Thymus (tissue), 14 donors: Measurements from ENCODE around the gene ANKRD13C. TPM values are rescaled to one million over a fixed set of nuclear protein-coding genes. Genes with fewer than 3 reads are reported as not detected.

Experiments
- DNase-seq, 9 donors: peaks; one replicate each; pipeline ENCODE4 v3.0.0-alpha.2; 2013; ENCODE audit warnings: low spot score in 9 of 9, low read depth in 6 of 9, missing footprints in 1 of 9
- H3K27ac ChIP-seq, 2 donors: one replicate each; pipeline ENCODE4 v1.5.1; 2013; ENCODE audit warnings: control low read depth in 1 of 2, low read depth in 1 of 2, low read length in 1 of 2, mild to moderate bottlenecking in 1 of 2, moderate library complexity in 1 of 2
- H3K27me3 ChIP-seq, 2 donors: one replicate each; pipeline ENCODE4 v1.5.1; 2013; ENCODE audit warnings: low read length in 1 of 2; ENCODE audit not compliant: control insufficient read depth in 2 of 2, insufficient read depth in 1 of 2
- H3K36me3 ChIP-seq, 2 donors: one replicate each; pipeline ENCODE4 v1.5.1; 2013; ENCODE audit warnings: low read length in 1 of 2, mild to moderate bottlenecking in 1 of 2, moderate library complexity in 1 of 2; ENCODE audit not compliant: control insufficient read depth in 2 of 2, insufficient read depth in 2 of 2
- H3K4me1 ChIP-seq, 2 donors: one replicate each; pipeline ENCODE4 v1.5.1; 2013; ENCODE audit warnings: low read length in 2 of 2; ENCODE audit not compliant: control insufficient read depth in 2 of 2, insufficient read depth in 2 of 2
- H3K4me3 ChIP-seq, 2 donors: one replicate each; pipeline ENCODE4 v1.5.1; 2013; ENCODE audit warnings: low read length in 2 of 2, control low read depth in 1 of 2, mild to moderate bottlenecking in 1 of 2
- H3K9me3 ChIP-seq, 2 donors: one replicate each; pipeline ENCODE4 v1.5.1; 2013; ENCODE audit warnings: low read length in 1 of 2, mild to moderate bottlenecking in 1 of 2; ENCODE audit not compliant: control insufficient read depth in 2 of 2, insufficient read depth in 1 of 2
- WGBS: extraction: QIAGEN DNeasy Blood & Tissue Kit; methylation state at CpG from one replicate; pipeline ENCODE4 v1.1.7; 2013; 5-methylcytosine and 5-hydroxymethylcytosine counted together
- long read RNA-seq, 10 donors: transcript quantifications; one replicate each; lab custom pipeline, GENCODE V29; 2026
- polyA plus RNA-seq: library from polyadenylated mRNA; stranded (reverse); fragments of 200-250 nt; gene quantifications from one replicate; pipeline ENCODE4 v1.2.3, GENCODE V29; 2013
- total RNA-seq: library from RNA; stranded (reverse); fragments of 120-200 nt; gene quantifications from one replicate; pipeline ENCODE4 v1.2.4, GENCODE V29; 2013
- donor health status: healthy.

Gene ANKRD13C, protein sequence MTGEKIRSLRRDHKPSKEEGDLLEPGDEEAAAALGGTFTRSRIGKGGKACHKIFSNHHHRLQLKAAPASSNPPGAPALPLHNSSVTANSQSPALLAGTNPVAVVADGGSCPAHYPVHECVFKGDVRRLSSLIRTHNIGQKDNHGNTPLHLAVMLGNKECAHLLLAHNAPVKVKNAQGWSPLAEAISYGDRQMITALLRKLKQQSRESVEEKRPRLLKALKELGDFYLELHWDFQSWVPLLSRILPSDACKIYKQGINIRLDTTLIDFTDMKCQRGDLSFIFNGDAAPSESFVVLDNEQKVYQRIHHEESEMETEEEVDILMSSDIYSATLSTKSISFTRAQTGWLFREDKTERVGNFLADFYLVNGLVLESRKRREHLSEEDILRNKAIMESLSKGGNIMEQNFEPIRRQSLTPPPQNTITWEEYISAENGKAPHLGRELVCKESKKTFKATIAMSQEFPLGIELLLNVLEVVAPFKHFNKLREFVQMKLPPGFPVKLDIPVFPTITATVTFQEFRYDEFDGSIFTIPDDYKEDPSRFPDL
- total RNA-seq = 24.9 TPM
- polyA plus RNA-seq = 18.6 TPM
- long read RNA-seq, donor 1 = 0 reads
- long read RNA-seq, donor 2, full-length matches to known transcripts = 4 of 4 reads
- long read RNA-seq, donor 2, partial matches to known transcripts = 0 of 4 reads
- long read RNA-seq, donor 2, other reads (novel, unspliced or antisense) = 0 of 4 reads
- long read RNA-seq, donor 3 = 0 reads
- long read RNA-seq, donor 4 = 0 reads
- long read RNA-seq, donor 5, full-length matches to known transcripts = 2 of 2 reads
- long read RNA-seq, donor 5, partial matches to known transcripts = 0 of 2 reads
- long read RNA-seq, donor 5, other reads (novel, unspliced or antisense) = 0 of 2 reads
- long read RNA-seq, donor 6, full-length matches to known transcripts = 1 of 1 reads
- long read RNA-seq, donor 6, partial matches to known transcripts = 0 of 1 reads
- long read RNA-seq, donor 6, other reads (novel, unspliced or antisense) = 0 of 1 reads
- long read RNA-seq, donor 7, full-length matches to known transcripts = 3 of 3 reads
- long read RNA-seq, donor 7, partial matches to known transcripts = 0 of 3 reads
- long read RNA-seq, donor 7, other reads (novel, unspliced or antisense) = 0 of 3 reads
- long read RNA-seq, donor 8, full-length matches to known transcripts = 1 of 1 reads
- long read RNA-seq, donor 8, partial matches to known transcripts = 0 of 1 reads
- long read RNA-seq, donor 8, other reads (novel, unspliced or antisense) = 0 of 1 reads
- long read RNA-seq, donor 9, full-length matches to known transcripts = 2 of 2 reads
- long read RNA-seq, donor 9, partial matches to known transcripts = 0 of 2 reads
- long read RNA-seq, donor 9, other reads (novel, unspliced or antisense) = 0 of 2 reads
- long read RNA-seq, donor 10 = 0 reads

DNA sequence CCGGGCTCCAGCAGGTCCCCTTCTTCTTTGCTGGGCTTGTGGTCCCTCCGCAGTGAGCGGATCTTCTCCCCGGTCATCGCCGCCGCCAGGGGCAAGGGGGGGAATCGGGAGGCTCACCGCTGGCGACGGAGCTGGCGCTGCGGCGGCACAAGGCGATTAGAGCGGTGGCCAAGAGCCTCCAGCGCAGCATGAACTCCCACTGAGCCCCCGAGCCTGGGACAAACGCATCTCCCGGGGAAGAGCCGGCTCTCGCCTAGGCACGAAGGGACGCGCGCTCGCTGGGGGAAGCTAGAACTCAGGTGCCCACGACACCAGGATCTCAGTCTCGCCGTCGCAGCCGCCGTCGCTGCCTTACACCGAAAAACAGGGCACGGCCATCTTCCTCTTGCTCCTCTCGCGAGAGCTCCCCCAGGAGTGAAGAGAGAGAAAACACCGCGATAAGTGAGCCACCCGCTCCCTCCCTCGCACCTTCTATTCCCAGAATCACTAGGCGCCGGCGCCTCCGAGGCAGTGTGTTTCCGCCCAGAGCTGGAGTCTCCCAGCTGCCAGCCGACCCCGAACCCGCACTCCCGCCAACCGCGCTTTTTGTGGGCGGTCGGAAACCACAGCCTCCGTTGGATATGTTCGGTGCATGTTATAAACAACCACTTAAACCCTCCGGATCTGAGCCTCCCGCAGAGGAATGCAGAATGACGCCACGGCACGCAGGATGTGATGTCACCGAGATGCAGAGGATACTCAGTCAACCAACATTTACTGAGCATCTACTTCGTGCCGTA, at the start of gene ANKRD13C:
Gene ANKRD13C, minus strand, starts transcription at position 391 of the 779 bp plus-strand sequence. Its CDS starts 314 bp downstream, at position 77.
- H3K9me3 ChIP-seq = no peaks in the 10 kb centered on the region
- H3K36me3 ChIP-seq = no peaks in the 10 kb centered on the region
- H3K4me1 ChIP-seq = peaks cover 0 to 3% of the 10 kb centered on the region in 2 donors
- under 1% methylated on average over 65 of the region's 65 CpGs for WGBS
- peak within 1 kb of the TSS; percentile 80 to 97 for H3K4me3 ChIP-seq
- peak within 1 kb of the TSS; percentile 92 to 97 for H3K27ac ChIP-seq
- H3K27me3 ChIP-seq = no peaks in the 10 kb centered on the region
- DNase-seq = peak; percentile 84 to 98 (median 93)

DNA sequence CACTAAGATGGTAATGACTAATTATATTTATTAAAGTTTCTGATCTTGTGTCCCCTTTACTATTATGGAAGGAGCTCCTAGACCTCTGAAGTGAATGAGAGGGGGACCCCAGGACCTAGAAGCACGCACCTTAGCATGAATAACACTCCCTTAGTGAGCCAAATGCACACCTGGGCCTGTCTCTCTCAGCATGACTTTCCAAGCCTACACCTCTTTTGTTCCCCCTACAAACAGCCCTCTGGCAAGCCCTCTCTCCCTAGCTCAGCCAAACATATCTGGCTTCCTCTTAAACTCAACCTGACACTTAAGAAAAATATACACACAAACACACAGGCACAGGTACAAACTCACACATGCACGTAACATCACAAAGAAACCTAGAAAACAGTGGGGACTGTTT, 49.2 kb upstream of the ANKRD13C start:
- Histone ChIP-seq H3K4me1 (no peaks in the 10 kb centered on the region), H3K9me3 (no peaks in the 10 kb centered on the region), H3K27me3 (no peaks in the 10 kb centered on the region), H3K36me3 (no peaks in the 10 kb centered on the region), H3K27ac (no peak overlapping the region), H3K4me3 (no peak overlapping the region)
- WGBS = 90% methylated on average over 2 of the region's 2 CpGs
- DNase-seq = no peak

DNA sequence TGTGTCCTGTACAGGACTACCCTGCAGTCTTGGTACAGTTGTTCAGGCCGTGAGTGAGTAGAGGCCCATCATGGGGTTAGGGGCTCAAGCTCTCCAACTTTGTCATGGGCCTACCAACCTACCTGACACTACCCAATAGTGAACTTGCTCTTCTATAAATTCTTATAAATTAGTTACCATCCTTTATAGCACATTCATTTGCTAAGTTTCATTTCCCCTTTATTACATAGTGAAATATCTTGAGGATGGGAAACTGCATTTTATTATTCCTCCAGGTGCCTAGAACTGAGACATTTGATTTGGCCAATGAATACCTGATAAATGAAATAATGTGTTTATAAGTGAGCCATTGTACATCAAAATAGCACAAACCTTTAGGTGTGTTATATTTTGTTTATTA, 47.5 kb upstream of the ANKRD13C start:
- no peaks in the 10 kb centered on the region for H3K9me3 ChIP-seq
- no peak overlapping the region for H3K27ac ChIP-seq
- DNase-seq = no peak
- H3K36me3 ChIP-seq = no peaks in the 10 kb centered on the region
- no peaks in the 10 kb centered on the region for H3K27me3 ChIP-seq
- WGBS = 85% methylated on average over 1 of the region's 1 CpG
- no peak overlapping the region for H3K4me3 ChIP-seq
- H3K4me1 ChIP-seq = no peaks in the 10 kb centered on the region

DNA sequence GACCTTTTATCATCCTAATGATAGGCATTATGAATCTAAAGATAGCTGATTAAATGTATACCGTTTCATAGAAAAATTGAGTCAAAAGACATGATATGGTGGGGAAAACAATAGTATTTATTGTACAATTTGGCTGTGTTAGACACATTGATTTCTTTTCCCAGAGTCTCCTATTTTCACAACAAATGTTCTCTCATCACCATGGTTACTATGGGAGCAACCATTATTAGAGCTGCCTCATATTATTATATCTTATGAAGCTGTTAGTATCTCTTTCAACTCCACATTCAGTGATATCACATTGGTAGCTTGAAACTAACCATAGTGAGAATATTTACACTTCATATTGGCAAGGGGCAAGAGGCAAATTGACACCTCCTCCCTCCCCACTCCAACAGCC, 45.8 kb upstream of the ANKRD13C start:
- no peaks in the 10 kb centered on the region for H3K9me3 ChIP-seq
- no peak overlapping the region for H3K4me3 ChIP-seq

DNA sequence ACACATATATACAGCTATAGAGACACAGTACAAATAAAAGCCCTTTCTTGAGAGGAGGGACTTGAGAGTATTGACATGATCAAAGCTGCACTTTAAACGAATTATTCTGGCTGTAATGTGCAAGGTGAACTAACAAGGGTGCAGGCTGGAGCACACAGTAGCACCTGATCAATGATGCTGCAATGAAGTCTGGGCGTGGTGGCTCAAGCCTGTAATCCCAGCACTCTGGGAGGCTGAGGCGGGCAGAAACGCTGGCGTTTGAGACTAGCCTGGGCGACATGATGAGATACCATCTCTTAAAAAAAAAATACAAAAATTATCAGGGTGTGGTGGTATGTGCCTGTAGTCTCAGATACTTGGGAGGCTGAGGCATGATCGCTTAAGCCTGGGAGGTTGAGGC, 42.5 kb upstream of the ANKRD13C start:
- H3K4me3 ChIP-seq = no peak overlapping the region
- H3K36me3 ChIP-seq = no peaks in the 10 kb centered on the region
- no peak overlapping the region for H3K27ac ChIP-seq
- H3K4me1 ChIP-seq = no peaks in the 10 kb centered on the region
- H3K9me3 ChIP-seq = no peaks in the 10 kb centered on the region
- H3K27me3 ChIP-seq = no peaks in the 10 kb centered on the region
- no peak for DNase-seq
- WGBS = 96% methylated on average over 7 of the region's 7 CpGs

More for the DNA sequence above, 45.8 kb upstream of the ANKRD13C start:
- H3K4me1 ChIP-seq = no peaks in the 10 kb centered on the region
- H3K36me3 ChIP-seq = no peaks in the 10 kb centered on the region
- 97% methylated on average over 1 of the region's 1 CpG for WGBS
- H3K27ac ChIP-seq = no peak overlapping the region
- H3K27me3 ChIP-seq = no peaks in the 10 kb centered on the region
- no peak for DNase-seq

DNA sequence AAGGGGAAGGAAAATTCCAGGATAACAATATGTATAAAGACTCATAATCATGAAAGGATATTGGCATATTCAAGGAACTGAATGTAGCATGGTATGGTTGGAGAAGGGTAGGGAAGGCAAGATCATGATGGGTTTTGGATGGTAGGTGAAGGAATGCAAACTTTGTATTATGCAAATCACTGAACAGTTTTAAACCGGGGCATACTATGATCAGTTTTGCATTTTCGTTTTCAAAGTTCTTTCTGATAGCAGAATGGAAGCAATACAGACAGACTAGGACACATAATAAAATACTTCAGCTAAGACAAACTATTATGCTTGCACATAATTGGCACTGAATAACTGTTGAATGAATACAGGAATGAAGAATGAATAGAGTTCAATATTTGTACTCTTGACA, 42.1 kb upstream of the ANKRD13C start:
- H3K4me3 ChIP-seq = no peak overlapping the region
- no peaks in the 10 kb centered on the region for H3K4me1 ChIP-seq
- 91% methylated on average over 2 of the region's 2 CpGs for WGBS
- no peaks in the 10 kb centered on the region for H3K9me3 ChIP-seq
- no peak for DNase-seq
- no peak overlapping the region for H3K27ac ChIP-seq
- H3K27me3 ChIP-seq = no peaks in the 10 kb centered on the region
- H3K36me3 ChIP-seq = no peaks in the 10 kb centered on the region

DNA sequence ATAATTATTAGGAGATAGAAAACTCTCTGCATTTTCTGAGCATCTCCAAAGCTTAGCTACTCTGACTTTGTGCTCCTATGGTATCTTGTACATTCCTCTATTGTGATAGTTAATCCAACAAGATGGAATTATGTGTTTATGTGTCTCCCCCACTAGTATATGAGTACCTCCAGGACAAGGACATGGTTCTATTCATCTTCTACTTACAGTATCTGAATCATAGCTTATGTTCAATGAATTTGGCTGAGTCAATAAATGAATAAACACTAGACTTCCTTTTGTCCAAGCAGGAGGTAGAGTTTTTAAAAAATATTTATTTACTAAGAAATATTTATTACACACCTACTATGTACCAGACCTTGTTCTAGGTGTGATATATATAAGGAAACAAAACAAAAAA, 38.1 kb upstream of the ANKRD13C start:
- DNase-seq = no peak
- Histone ChIP-seq H3K27me3 (no peaks in the 10 kb centered on the region), H3K9me3 (no peaks in the 10 kb centered on the region), H3K4me1 (no peaks in the 10 kb centered on the region), H3K4me3 (no peak overlapping the region), H3K36me3 (no peaks in the 10 kb centered on the region), H3K27ac (no peak overlapping the region)

DNA sequence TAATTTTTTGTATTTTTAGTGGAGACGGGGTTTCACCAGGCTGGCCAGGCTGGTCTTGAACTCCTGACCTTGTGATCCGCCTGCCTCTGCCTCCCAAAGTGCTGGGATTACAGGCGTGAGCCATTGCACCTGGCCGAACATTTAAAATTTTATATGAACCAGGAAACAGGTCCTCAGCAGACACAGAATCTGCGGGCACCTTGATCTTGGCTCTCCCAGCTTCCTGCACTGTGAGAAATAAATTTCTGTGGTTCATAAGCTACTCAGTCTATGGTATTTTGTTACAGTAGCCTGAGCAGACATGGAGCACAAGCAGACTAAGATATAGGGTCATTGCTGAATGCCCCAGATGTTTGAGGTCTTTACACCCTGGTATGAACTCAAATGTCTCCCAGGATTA, 33.0 kb upstream of the ANKRD13C start:
- Histone ChIP-seq H3K27ac (no peak overlapping the region), H3K36me3 (no peaks in the 10 kb centered on the region), H3K27me3 (no peaks in the 10 kb centered on the region), H3K9me3 (no peaks in the 10 kb centered on the region), H3K4me1 (no peaks in the 10 kb centered on the region), H3K4me3 (no peak overlapping the region)
- DNase-seq = no peak
- 94% methylated on average over 5 of the region's 5 CpGs for WGBS
